ENCODE measurements around the gene STIL.

DNA sequence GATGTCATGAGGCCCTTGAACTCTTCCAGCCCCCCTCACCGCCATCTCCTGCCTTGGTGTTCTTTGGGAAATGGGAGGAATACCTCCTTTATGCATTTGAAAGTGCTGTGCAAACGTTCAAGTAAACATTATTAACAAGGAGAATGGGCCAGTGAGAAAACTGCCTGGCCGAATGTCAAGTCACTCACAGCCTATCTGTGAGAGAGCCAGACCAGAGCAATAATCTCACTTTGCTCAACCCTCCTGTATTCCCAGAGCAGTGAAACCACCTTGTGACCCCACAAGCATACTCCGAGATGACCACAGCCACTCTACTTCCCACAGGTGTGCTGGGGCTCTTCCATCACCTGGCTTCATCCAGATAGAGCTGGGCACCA is 87.1 kb downstream of the STIL start:
- TF ChIP-seq, protein P1, sequence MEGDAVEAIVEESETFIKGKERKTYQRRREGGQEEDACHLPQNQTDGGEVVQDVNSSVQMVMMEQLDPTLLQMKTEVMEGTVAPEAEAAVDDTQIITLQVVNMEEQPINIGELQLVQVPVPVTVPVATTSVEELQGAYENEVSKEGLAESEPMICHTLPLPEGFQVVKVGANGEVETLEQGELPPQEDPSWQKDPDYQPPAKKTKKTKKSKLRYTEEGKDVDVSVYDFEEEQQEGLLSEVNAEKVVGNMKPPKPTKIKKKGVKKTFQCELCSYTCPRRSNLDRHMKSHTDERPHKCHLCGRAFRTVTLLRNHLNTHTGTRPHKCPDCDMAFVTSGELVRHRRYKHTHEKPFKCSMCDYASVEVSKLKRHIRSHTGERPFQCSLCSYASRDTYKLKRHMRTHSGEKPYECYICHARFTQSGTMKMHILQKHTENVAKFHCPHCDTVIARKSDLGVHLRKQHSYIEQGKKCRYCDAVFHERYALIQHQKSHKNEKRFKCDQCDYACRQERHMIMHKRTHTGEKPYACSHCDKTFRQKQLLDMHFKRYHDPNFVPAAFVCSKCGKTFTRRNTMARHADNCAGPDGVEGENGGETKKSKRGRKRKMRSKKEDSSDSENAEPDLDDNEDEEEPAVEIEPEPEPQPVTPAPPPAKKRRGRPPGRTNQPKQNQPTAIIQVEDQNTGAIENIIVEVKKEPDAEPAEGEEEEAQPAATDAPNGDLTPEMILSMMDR (IDR thresholded peaks at IDR 0.05; ENCODE audit: low read length), result no peak
- TF ChIP-seq EZH2 (IDR thresholded peaks at IDR 0.05; ENCODE audit: borderline replicate concordance, low read length), result no peak

Data from OCI-LY1 (cell line).